Limb (tissue), 2 donors: Measurements from ENCODE around the gene PROC.

Experiments used
- DNase-seq, 2 donors: peaks; one replicate each; pipeline ENCODE4 v3.0.0-alpha.2; 2016; ENCODE audit errors: extremely low spot score in 2 of 2

The PROC gene

GRCh38 chr2:127418300-127419111, at the start of gene PROC:
Gene PROC (plus strand): TSS chr2:127418427. CDS start chr2:127419943, 1,516 bp downstream.
- DNase-seq = no peak

GRCh38 chr2:127370010-127370409, 48.2 kb upstream of the PROC start:
- no peak for DNase-seq

- no peak for DNase-seq
These were observed 47.2 kb upstream of the PROC start for GRCh38 chr2:127371037-127371436.

- DNase-seq = no peak
These were observed 44.7 kb upstream of the PROC start for GRCh38 chr2:127373362-127374083.

GRCh38 chr2:127376257-127376656, 42.0 kb upstream of the PROC start:
- DNase-seq = no peak

GRCh38 chr2:127377262-127377661, 41.0 kb upstream of the PROC start:
- DNase-seq = no peak

DNA sequence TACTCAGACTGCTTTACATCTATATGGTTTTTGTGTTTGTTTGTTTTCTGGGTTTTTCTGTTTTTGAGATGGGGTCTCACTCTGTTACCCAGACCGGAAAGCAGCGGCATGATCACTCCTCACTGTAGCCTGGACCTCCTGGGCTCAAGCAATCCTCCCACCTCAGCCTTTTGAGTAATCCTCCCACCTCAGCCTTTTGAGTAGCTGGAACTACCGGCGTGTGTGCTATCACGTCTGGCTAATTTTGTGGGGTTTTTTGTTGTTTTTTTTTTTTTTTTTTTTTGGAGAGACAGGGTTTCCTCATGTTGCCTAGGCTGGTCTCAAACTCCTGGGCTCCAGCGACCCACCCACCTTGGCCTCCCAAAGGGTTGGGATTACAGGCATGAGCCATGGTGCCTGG, 39.5 kb upstream of the PROC start:
- no peak for DNase-seq

DNA sequence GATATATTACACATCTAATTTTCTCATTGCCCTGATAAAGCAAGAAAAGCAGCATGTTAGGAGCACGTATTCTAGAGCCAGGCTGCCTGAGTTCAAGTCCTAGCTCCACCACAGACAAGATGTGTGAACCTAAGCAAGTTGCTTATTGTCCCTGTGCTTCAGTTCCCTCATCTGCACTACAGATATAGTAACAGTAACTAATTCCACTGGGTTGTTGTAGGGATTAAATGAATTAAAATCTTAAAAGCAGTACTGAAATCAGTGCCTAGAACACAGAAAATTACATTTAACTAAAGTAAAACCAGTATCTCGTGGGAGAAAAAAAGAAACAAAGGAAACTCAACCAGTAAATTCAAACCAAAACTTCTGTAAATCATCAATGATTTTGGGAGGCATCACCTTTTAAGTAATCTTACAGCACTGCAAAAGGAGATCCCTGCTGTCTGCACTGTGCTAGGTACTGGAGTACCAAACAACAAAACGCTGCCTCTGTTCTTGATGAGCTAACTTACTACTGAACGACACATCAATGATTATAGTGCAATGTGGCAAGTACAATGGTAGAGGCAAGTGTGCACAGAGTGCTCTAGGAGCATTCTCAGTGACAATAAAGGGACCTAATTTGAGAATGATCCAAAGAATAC, 38.4 kb upstream of the PROC start:
- no peak for DNase-seq

DNA sequence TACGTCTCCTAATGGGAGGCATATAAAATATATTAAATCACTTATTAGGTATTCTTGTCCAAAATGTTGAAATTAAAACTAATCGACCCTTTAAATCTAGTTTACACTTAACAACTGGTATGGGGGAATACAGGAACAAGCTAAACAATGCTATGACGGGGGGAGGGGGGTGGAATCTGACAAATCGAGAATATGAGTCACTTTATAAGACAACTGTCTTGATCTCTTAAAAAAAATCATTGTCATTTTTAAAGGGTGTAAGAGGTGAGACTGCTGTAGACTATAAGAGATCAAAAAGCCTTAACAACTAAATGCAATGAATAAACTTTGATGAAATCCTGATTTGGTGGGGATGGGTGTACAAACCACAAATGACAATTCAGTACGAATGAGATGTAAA, 36.5 kb upstream of the PROC start:
- DNase-seq = no peak

- no peak for DNase-seq
These were observed 35.4 kb upstream of the PROC start for GRCh38 chr2:127382831-127383230.

DNA sequence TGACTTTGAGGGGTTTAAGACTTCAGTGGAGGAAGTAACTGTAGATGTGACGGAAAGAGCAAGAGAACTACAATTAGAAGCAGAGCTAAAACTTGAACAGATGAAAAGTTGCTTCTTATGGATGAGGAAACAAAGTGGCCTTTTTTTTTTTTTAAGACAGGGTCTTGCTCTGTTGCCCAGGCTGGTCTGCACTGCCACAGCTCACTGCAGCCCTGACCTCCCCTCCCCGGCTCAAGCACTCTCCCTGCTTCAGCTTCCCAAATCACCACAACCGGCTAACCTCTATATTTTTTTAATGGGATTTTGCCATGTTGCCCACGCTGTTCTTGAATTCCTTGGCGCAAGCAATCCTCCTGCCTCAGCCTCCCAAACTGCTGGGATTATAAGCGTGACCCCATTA, 33.7 kb upstream of the PROC start:
- no peak for DNase-seq

DNA sequence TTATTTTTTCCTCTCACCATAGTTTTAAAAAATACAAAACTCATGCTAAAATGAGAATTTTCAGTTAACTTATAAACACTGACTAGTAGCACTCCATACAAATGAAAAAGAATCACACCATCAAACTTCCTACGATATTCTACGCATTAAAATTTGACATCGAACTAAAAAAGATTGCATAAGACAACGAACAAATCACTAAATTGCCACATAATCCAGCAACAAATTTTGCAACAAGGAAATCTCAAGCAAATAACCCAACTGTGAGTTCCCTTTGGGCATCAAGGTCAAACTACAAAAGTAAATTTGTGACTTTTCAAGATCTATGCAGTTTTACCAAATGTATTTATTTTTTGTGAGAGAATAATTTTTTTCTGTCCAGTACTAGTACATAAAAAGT, 32.0 kb upstream of the PROC start:
- no peak for DNase-seq

- DNase-seq = peak; percentile 79 to 93
These were observed 31.2 kb upstream of the PROC start for GRCh38 chr2:127386764-127387654.

GRCh38 chr2:127387655-127388422, 30.4 kb upstream of the PROC start, which contains the start of gene MAP3K2:
Gene MAP3K2 (minus strand): TSS chr2:127387975. CDS start chr2:127343129, 44,846 bp downstream.
- DNase-seq = peak; percentile 93 to 98

DNA sequence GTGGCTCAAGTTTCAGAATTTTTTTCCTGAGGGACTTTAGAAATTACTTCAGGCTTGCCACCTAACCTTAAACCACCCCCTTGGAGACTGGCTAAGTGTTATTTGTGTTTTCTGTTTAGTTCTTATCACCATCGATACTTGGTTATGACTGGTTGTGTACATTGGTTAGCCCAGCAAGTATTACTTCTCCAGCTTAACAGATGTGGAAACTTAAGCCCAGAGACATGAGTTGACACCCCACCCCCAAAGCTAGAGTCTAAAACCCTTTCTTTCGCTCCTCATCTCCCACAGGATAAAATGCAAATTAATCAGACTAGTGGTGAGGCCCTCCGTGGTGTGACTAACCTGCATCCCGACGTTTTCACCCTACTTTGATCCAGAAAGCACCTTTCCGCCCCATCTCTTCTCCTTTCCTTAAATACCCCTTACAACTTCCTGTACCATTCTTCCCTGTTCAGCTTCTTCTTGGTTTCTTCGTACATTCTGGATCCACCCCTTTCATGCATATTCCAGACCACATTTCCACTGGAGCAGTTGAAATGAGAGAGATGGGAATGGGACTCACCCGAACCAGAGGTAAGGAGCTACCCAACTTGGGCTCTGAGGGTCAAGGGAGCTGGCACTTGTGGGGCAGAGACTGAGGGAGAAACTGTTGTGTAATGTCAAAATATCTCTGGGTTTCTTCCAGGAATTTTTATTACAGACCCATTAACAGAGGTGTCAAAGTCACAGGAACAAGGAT, 29.6 kb upstream of the PROC start:
- DNase-seq = no peak

GRCh38 chr2:127389778-127390435, 28.3 kb upstream of the PROC start:
- no peak for DNase-seq

GRCh38 chr2:127392133-127392827, 25.9 kb upstream of the PROC start:
- DNase-seq = no peak

DNA sequence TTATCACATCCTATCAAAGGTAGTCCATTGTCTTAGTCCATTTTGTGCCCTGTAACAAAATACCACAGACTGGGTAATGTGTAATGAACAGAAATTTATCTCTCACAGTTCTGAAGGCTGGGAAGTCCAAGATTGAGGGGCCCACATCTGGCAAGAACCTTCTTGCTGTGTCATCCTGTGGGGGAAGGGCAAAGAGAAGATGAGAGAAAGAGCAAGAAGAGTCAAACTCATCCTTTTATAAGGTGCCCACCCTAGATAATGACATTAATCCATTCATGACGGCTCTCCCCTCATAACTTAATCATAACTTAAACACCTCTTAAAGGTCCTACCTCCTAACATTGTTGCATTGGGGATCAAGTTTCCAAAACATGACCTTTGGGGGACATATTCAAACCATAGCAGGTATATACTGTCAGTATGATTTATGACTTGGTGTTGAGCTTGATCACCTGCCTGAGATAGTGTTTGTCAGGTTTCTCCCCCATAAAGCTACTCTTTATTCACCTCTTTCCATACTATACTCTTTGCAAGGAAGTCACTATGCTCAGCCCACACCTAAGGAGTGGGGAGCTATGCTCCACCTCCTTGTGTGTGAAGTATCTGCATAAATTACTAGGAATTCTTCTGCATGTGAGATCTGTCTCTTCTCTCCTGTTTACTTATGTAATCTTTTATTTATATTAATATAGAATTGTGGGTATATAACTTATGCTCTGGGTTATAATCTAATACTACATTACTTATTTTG, 25.2 kb upstream of the PROC start:
- DNase-seq = no peak
